Testis (tissue), 2 donors: ENCODE measurements around the gene CCDC138.

ENCODE experiments used
- POLR2A ChIP-seq: fragments of 450-650 bp; IDR thresholded peaks from one replicate; pipeline ENCODE4 v1.6.1; 2017; ENCODE audit warnings: antibody characterized with exemption, mild to moderate bottlenecking, moderate library complexity
- TF ChIP-seq, protein P1 (sequence below), 3 experiments: fragments of 450-650 bp in 2 of 3; fragments of 200-600 bp in 1 of 3; sonication (generic) in 1 of 3; IDR thresholded peaks; one replicate each; pipeline ENCODE4 v1.5.1; 2016 to 2019; ENCODE audit warnings: antibody characterized with exemption in 3 of 3, mild to moderate bottlenecking in 2 of 3, moderate library complexity in 1 of 3

DNA sequence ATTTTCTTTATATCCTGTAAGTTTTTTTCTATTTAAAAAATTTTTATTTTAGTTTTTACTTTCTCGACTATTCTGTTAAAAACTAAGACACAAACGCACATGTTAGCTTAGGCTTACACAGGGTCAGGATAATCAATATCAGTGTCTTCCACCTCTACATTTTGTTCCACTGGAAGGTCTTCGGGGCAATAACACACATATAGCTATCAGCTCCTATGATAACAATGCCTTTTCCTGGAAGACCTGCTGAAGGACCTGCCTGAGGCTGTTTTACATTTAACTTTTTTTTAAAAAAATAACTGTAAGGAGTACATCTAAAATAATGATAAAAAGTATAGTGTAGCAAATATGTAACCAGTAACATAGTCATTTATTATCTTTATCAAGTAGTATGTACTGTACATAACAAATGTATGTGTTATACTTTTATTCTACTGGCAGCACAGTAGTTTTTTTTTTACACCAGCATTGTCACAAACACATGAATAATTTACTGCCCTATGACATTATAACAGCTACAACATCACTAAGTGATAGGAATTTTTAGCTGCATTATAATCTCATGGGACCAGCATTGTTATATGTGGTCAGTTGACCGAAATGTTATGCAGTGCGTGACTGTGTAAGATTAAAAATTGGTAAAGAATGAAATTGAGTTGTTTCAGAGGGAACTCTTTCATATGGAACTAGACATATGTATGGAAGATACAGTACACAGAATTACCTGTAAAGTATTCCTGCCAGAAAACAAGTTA, 37.9 kb downstream of the CCDC138 start:
- TF ChIP-seq, protein P1, sequence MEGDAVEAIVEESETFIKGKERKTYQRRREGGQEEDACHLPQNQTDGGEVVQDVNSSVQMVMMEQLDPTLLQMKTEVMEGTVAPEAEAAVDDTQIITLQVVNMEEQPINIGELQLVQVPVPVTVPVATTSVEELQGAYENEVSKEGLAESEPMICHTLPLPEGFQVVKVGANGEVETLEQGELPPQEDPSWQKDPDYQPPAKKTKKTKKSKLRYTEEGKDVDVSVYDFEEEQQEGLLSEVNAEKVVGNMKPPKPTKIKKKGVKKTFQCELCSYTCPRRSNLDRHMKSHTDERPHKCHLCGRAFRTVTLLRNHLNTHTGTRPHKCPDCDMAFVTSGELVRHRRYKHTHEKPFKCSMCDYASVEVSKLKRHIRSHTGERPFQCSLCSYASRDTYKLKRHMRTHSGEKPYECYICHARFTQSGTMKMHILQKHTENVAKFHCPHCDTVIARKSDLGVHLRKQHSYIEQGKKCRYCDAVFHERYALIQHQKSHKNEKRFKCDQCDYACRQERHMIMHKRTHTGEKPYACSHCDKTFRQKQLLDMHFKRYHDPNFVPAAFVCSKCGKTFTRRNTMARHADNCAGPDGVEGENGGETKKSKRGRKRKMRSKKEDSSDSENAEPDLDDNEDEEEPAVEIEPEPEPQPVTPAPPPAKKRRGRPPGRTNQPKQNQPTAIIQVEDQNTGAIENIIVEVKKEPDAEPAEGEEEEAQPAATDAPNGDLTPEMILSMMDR (IDR thresholded peaks at IDR 0.05): no peak
- TF ChIP-seq POLR2A: no peak
